ENCODE results near the gene GPR89A. TPM values are rescaled to one million over a fixed set of nuclear protein-coding genes. Genes with fewer than 3 reads are reported as not detected.
"Not testable (repeated sequence)": the region's sequence is repeated elsewhere in the genome, so short reads cannot be mapped to it uniquely, and the experiment has no call there.

Gene GPR89A
- total RNA-seq, 1 donor from 2014 or later, result 31.4 TPM

DNA sequence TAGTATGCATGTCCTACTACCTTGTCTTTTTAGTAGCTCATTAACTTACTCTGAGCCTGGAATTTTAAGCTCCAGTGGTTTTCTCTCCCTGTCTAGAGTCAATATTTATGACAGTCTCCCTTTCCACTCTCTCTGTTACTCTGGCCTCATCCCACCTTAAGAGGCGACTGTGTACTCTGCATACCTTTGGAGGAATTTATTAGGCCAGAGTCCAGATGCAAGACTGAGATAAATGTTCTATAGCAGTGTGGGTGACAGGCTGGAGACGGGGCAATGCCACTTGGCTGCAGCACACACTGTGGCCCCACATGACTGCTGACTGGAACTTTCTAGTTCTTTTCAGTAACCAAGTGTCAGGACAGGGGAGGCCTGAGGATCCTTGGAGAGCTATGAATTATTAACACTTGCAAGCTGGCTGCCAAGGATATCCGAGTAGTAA, 103.4 kb downstream of the GPR89A start:
- H3K4me3 Mint-ChIP-seq (ENCODE audit: low read depth), result no peak overlapping the region
- H3K27me3 Mint-ChIP-seq, result no peaks in the 10 kb centered on the region
- peaks cover 3% of the 10 kb centered on the region for H3K9me3 Mint-ChIP-seq (ENCODE audit: low read depth)
- DNase-seq (ENCODE audit: low spot score, unreplicated experiment), result no peak
- H3K27ac Mint-ChIP-seq, result peak overlapping the region; percentile 73
- peaks cover 30% of the 10 kb centered on the region for H3K4me1 Mint-ChIP-seq (ENCODE audit: low read depth)
- TF ChIP-seq CTCF (IDR thresholded peaks at IDR 0.05; ENCODE audit: unreplicated experiment), result no peak
- H3K36me3 Mint-ChIP-seq (ENCODE audit: insufficient read depth), result no peaks in the 10 kb centered on the region

DNA sequence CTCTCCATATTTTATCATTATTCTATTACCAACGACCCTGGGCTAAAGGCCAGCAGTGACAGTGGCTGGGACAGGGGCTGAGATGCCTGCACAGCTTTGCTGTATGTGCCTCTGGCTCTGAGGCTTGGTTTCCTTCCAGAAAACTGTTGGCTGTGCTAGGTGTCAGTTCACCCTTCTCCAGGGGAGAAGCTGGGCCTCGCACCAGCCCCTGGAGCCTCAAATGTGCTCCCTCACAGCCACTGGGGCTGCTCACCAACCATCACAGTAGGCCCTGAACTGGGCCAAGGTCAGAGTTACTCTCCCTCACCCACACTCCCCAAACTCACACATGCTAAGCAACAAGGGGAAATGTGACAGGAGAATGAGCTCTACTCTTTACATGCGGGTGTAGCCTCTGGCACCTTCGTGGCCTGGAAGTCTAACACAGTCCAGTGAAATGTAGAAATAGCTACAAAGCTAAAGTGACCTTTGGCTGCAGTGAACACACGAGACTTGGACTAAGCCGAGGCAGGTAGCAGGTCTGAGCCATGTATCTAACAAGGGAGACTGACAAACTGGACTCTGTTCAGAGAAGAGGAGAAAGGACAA, 106.8 kb downstream of the GPR89A start:
- no peaks in the 10 kb centered on the region for H3K36me3 Mint-ChIP-seq (ENCODE audit: insufficient read depth)
- TF ChIP-seq CTCF (IDR thresholded peaks at IDR 0.05; ENCODE audit: unreplicated experiment), result no peak
- no peak overlapping the region for H3K27ac Mint-ChIP-seq
- peaks cover 12% of the 10 kb centered on the region for H3K4me1 Mint-ChIP-seq (ENCODE audit: low read depth)
- DNase-seq (ENCODE audit: low spot score, unreplicated experiment), result no peak
- peaks cover 3% of the 10 kb centered on the region for H3K9me3 Mint-ChIP-seq (ENCODE audit: low read depth)
- H3K27me3 Mint-ChIP-seq, result peaks cover 7% of the 10 kb centered on the region
- no peak overlapping the region for H3K4me3 Mint-ChIP-seq (ENCODE audit: low read depth)

GRCh38 chr1:145716641-145717345, 109.0 kb downstream of the GPR89A start:
- Mint-ChIP-seq H3K4me3 (ENCODE audit: low read depth) (no peak overlapping the region), H3K27me3 (peaks cover 25% of the 10 kb centered on the region), H3K27ac (no peak overlapping the region), H3K36me3 (ENCODE audit: insufficient read depth) (no peaks in the 10 kb centered on the region), H3K4me1 (ENCODE audit: low read depth) (peaks cover 6% of the 10 kb centered on the region), H3K9me3 (ENCODE audit: low read depth) (no peaks in the 10 kb centered on the region)
- no peak for DNase-seq (ENCODE audit: low spot score, unreplicated experiment)
- TF ChIP-seq CTCF (IDR thresholded peaks at IDR 0.05; ENCODE audit: unreplicated experiment), result no peak

- no peak overlapping the region for H3K27ac Mint-ChIP-seq
These were observed 110.0 kb downstream of the GPR89A start for GRCh38 chr1:145717833-145718232.

GRCh38 chr1:145718465-145718864, 110.7 kb downstream of the GPR89A start:
- H3K4me1 Mint-ChIP-seq (ENCODE audit: low read depth); DNase-seq (ENCODE audit: low spot score, unreplicated experiment); H3K27ac Mint-ChIP-seq; H3K4me3 Mint-ChIP-seq (ENCODE audit: low read depth); H3K9me3 Mint-ChIP-seq (ENCODE audit: low read depth); H3K36me3 Mint-ChIP-seq (ENCODE audit: insufficient read depth): not testable (repeated sequence)
- H3K27me3 Mint-ChIP-seq, result peaks cover 28% of the 10 kb centered on the region

More at GRCh38 chr1:145717833-145718232, 110.0 kb downstream of the GPR89A start:
- no peak for DNase-seq (ENCODE audit: low spot score, unreplicated experiment)
- no peaks in the 10 kb centered on the region for H3K36me3 Mint-ChIP-seq (ENCODE audit: insufficient read depth)
- no peaks in the 10 kb centered on the region for H3K9me3 Mint-ChIP-seq (ENCODE audit: low read depth)
- peaks cover 6% of the 10 kb centered on the region for H3K4me1 Mint-ChIP-seq (ENCODE audit: low read depth)
- H3K27me3 Mint-ChIP-seq, result peaks cover 26% of the 10 kb centered on the region
- no peak for TF ChIP-seq CTCF (IDR thresholded peaks at IDR 0.05; ENCODE audit: unreplicated experiment)
- no peak overlapping the region for H3K4me3 Mint-ChIP-seq (ENCODE audit: low read depth)
